NCI-H1417 (cell line): Measurements from ENCODE around the gene ZNF175.

ENCODE experiments used
- DNase-seq, 3 experiments: peaks; one replicate each; lab custom pipeline; 2025; lab: John Stamatoyannopoulos, UW

Gene ZNF175

GRCh38 chr19:51570962-51571575, at the start of gene ZNF175:
Gene ZNF175 (plus strand): TSS chr19:51571283. CDS start chr19:51573330, 2,047 bp downstream.
- DNase-seq: peak; percentile 93 to 98 (median 95)

- no peak for DNase-seq
Observed at GRCh38 chr19:51521357-51521756, 49.7 kb upstream of the ZNF175 start.

GRCh38 chr19:51521781-51522180, 49.3 kb upstream of the ZNF175 start:
- no peak for DNase-seq

- no peak for DNase-seq
Observed at GRCh38 chr19:51524666-51525264, 46.3 kb upstream of the ZNF175 start.

- DNase-seq: peak in 1 of 3 experiments; percentile 1
Observed at GRCh38 chr19:51525651-51526050, 45.4 kb upstream of the ZNF175 start.

GRCh38 chr19:51529301-51529700, 41.8 kb upstream of the ZNF175 start:
- no peak for DNase-seq

GRCh38 chr19:51530616-51531015, 40.5 kb upstream of the ZNF175 start:
- DNase-seq: no peak

GRCh38 chr19:51531349-51532315, 39.5 kb upstream of the ZNF175 start, which contains the start of gene SIGLEC6:
Gene SIGLEC6 (minus strand): TSS chr19:51531670. CDS start chr19:51531648, 22 bp downstream.
- no peak for DNase-seq

GRCh38 chr19:51535535-51535934, 35.5 kb upstream of the ZNF175 start:
- DNase-seq: no peak

GRCh38 chr19:51539821-51540366, 31.2 kb upstream of the ZNF175 start:
- no peak for DNase-seq

GRCh38 chr19:51541458-51542357, 29.4 kb upstream of the ZNF175 start:
- no peak for DNase-seq

GRCh38 chr19:51542699-51543098, 28.4 kb upstream of the ZNF175 start:
- no peak for DNase-seq

- DNase-seq: no peak
Observed at GRCh38 chr19:51544038-51544437, 27.0 kb upstream of the ZNF175 start.

- no peak for DNase-seq
Observed at GRCh38 chr19:51546107-51546649, 24.9 kb upstream of the ZNF175 start.

- no peak for DNase-seq
Observed at GRCh38 chr19:51546650-51547396, 24.3 kb upstream of the ZNF175 start.

GRCh38 chr19:51547397-51548212, 23.5 kb upstream of the ZNF175 start:
- no peak for DNase-seq

GRCh38 chr19:51548213-51548651, 22.9 kb upstream of the ZNF175 start:
- no peak for DNase-seq

GRCh38 chr19:51548891-51549305, 22.2 kb upstream of the ZNF175 start:
- no peak for DNase-seq
